LoVo (cell line): ENCODE data around the gene OARD1.
"Not testable (repeated sequence)": the region's sequence is repeated elsewhere in the genome, so short reads cannot be mapped to it uniquely, and the experiment has no call there.

Experiments used
- DNase-seq: peaks from one replicate; pipeline ENCODE4 v3.0.0-alpha.2; 2016; ENCODE audit warnings: low spot score

OARD1 gene, protein sequence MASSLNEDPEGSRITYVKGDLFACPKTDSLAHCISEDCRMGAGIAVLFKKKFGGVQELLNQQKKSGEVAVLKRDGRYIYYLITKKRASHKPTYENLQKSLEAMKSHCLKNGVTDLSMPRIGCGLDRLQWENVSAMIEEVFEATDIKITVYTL

GRCh38 chr6:41071923-41072835 lies at the start of gene OARD1:
OARD1 (minus strand) TSS chr6:41072356; CDS start chr6:41071634, 722 bp downstream.
- peak; percentile 99 for DNase-seq

- no peak for DNase-seq
These were observed 47.9 kb upstream of the OARD1 start for GRCh38 chr6:41120058-41120457.

DNA sequence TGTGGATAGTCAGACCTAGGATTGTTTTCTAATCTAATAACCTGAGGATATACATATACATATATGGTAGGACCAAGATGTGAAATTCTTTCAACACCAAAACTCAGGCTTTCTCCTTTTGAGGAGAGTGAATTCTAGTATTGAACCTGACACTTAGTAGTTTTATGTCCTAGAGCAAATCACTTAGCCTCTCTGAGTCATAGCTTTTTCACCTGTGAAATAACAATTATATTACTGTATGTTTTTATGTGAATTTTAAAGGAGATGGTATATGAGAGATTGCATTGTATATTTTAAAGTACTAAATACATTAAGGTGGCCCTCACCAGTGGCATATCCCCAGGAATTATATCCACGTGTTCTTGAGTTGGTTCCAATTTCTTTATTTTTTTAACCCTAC lies 47.4 kb upstream of the OARD1 start:
- DNase-seq: no peak

- not testable (repeated sequence) for DNase-seq
These were observed 42.9 kb upstream of the OARD1 start for GRCh38 chr6:41115027-41115426.

- DNase-seq: no peak
These were observed 38.9 kb upstream of the OARD1 start for GRCh38 chr6:41111017-41111416.

GRCh38 chr6:41103847-41104246 lies 31.7 kb upstream of the OARD1 start:
- no peak for DNase-seq

- DNase-seq: no peak
These were observed 28.7 kb upstream of the OARD1 start for GRCh38 chr6:41100871-41101287.

DNA sequence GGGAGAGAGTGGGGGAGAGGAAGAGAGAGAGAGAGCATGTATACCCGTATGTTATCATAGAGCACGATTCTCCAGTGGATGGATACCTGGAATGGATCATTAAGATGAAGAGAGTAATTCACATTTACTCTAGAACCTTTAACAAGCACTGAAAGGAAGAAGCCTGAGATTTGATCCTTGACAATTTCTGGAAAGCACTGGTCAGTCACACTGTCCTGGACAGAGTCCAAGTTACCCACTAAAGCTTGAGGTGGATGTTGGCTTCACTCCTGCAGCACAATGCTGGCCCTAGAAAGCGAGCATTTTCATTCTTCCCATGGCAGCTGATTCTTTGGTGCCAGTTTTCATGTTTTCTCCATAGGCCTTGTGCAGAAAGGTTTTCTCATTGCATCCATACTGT lies 26.2 kb upstream of the OARD1 start:
- no peak for DNase-seq

DNA sequence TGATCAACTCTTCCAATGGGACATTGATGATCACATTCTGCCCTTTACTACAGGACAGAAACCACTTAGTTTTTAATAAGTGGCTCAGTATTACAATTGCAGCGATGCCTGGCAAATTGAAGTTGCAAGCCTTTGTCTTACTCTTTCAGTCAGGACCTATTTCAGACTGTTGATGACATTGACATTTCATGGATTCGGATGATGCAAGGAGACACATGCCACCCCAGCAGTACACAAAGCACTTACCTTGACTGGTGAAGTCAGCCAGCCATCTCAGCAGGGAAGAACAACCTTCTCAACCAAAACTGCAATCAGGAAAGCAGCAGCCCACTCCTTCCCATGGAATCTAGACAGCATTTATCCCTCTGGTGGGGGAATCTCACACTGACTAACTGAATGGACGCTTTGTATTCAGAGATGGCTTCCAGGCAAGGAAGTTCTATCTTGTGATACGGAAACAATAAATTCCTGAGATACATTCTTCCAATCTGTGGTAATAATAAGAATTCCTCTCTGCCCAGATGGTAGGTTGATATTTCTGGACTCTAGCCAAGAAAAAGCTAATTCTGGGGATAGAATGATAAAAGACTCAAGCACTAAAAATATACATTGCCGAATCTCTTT lies 25.4 kb upstream of the OARD1 start:
- DNase-seq: peak; percentile 8

DNA sequence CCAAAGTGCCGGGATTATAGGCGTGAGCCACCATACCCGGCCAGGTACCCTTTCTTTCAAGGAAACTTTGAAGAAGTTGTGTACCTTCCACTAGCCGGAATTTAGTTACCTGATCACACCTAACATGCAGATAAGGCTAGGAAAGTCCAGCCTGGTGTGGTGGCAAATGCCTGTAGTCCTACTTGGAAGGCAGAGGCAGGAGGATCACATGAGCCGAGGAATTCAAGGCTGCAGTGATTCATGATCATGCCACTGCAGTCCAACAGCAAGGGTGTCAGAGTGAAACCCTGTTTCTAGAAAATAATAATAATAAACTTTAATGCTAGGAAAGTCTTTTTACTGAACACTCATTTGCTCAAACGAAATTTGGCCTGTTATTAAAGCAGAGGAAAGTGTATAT lies 21.6 kb upstream of the OARD1 start:
- DNase-seq: no peak

GRCh38 chr6:41092421-41093140 lies 20.4 kb upstream of the OARD1 start:
- DNase-seq: no peak

- DNase-seq: no peak
These were observed 18.9 kb upstream of the OARD1 start for GRCh38 chr6:41090841-41091761.

- DNase-seq: no peak
These were observed 16.3 kb upstream of the OARD1 start for GRCh38 chr6:41088451-41088850.

DNA sequence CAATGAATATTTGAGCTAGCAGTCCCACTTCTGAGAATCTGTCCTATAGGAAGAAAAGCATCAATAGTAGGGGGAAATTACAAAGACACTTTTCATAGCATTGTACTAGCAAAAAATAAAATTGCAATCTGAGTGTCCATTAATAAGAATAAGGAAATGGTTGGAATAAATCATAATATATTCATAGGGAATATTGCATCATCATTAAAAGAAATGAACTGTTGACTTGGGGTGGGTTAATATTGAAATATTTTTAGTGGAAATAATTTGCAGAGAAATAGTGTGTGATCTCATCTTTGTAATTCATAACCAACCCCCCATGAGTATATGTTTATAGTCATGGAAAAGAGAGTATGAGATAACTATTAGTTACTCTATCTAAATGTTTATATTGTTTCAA lies 13.0 kb upstream of the OARD1 start:
- DNase-seq: no peak

DNA sequence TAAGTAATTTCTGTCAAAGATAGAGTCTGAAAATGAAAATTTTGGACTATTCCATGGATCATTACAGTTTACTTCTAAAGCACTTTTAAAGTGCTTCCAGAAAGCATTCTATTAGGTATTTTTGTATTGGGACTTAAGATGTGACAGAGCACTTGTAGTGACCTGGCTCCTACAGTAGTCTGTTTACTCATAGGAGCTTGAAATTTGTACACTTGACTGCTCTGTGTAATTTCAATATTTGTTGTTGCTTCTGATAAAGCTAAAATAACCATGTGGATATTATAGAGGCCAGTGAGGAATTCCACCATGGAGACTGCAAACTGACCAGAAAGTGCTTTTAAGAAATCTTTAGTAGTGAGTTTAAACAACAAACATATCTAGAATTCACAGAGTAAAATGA lies 10.9 kb upstream of the OARD1 start:
- no peak for DNase-seq

DNA sequence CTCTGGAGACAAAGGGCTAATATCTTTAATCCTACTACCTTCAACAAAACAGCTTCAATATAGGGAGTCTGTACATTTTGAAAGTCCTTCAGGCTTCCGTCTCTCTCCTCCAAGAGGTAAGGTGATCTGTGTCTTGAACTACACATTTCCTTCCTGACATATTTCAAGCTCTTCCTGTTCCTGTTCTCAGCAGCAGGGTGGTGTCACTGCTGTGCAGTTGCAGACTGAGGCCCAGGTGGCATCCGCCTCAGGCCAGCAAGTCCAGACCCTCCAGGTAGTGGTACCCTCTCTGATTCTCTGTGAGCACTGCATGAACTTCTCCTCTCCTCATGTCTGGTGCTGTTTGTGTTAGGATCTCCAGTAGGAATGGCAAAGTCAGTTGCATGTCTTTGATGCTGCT lies 8.5 kb upstream of the OARD1 start:
- DNase-seq: no peak

- DNase-seq: no peak
These were observed 6.9 kb upstream of the OARD1 start for GRCh38 chr6:41079080-41079479.

DNA sequence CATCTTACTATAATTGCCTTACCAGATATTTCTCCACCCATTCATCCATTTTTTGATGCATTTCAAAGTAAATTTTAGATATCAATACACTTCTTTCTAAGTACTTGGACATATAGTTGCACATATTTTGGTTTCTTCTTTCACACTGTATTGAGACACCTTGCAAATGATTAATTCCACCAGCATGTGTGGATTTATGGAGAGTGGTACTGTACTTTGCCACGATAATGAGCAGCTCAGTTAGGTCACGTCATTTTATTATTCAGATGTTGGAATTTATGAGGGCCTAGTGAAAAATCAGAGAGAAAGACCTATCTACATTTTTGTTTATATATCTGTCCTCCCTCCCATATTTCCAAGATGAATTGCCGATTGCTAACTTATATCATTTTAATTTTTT lies 5.9 kb upstream of the OARD1 start:
- no peak for DNase-seq

DNA sequence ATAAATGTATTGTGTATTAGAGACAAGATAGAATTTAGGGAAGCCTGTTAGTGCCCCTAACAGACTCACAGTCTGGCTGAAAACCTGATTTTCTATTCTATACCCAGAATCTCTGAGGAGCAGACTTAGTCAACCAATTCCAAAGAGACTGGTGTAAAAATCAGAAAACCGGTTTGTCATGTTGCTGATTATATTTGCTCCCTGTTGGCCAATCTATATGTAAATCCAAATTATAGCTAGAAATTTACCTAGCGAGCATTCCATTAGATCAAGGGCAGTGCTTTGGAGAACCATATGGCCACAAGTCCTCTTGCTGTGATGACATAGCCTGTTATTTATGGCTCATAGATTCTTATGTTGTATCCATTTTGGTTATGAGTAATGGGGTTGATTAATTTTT lies 5.4 kb upstream of the OARD1 start:
- no peak for DNase-seq

DNA sequence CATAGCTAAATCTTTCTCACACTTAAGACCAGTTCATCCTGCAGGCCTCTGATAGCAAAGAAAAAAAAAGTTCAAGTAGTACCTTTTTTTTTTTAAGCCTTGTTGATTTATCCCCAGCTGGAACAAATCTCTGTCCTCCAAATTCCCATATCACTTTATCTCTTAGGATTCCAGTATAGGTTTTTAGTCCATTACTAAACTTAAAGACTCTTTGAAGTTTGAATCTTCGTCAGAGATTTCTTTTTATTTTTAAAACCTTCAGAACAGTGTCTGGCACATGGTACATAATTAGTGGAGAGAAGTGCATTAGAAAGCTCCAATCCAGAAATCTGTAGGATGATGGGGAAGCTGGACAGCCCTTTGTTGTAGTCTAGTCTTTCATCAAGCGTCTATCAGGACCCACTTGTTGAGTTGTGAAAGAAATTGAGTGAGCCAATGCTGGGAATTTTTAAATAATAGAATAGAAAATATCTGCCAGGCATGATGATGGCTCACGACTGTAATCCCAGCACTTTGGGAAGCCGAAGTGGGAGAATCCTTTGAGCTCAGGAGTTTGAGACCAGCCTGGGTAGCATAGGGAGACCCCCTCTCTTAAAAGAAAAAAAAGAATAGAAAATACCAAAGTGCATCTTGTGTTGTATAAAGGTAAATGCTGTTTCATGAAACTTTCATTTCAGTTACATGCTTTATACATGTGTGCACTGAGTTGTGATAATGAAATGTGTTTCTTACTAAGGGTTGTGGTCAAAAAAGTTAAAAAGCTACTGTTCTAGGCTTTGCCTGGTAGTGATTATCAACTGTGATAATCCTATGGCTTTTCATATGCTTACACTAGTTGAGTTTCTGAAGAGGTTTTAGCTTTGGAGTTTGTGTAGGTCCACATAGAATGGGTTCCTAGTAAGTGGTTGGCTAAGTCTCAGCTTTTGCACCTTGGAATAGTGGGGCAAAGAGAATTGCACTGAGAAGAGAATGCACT lies 3.8 kb upstream of the OARD1 start:
- no peak for DNase-seq
